ENCODE data around the gene TFAP2C.

Gene TFAP2C

DNA sequence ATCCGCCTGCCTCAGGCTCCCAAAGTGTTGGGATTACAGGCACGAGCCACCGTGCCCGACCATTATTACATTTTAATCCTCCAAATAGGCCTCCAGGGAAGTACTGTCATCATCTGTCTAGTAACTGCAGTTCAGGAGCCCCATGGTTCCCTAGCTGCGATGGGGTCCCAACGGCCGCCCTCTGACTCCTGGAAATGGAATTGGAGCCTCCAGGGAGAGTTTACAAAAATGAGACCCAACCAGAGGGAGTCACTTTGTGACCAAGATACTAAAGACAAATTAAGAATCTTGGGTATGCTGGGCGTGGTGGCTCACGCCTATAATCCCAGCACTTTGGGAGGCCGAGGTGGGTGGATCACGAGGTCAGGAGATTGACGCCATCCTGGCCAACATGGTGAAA lies 36.7 kb downstream of the TFAP2C start:
- H3K36me3 ChIP-seq (ENCODE audit: control insufficient read depth, insufficient read depth, low read length): no peaks in the 10 kb centered on the region
- no peak overlapping the region for H3K27ac ChIP-seq
- no peaks in the 10 kb centered on the region for H3K79me2 ChIP-seq
- no peaks in the 10 kb centered on the region for H3K9me3 ChIP-seq (ENCODE audit: control insufficient read depth, low read length)
- no peak for TF ChIP-seq CTCF (IDR thresholded peaks at IDR 0.05)
- H3K27me3 ChIP-seq (ENCODE audit: control insufficient read depth, insufficient read depth, low read length): no peaks in the 10 kb centered on the region
- no peak overlapping the region for H3K9ac ChIP-seq
- no peak overlapping the region for H2AFZ ChIP-seq
- H3K4me3 ChIP-seq (ENCODE audit: low read depth, low read length): no peak overlapping the region
- H3K4me1 ChIP-seq: no peaks in the 10 kb centered on the region
- H3K4me2 ChIP-seq (ENCODE audit: low read length): no peak overlapping the region

- Histone ChIP-seq H3K36me3 (ENCODE audit: control insufficient read depth, insufficient read depth, low read length) (no peaks in the 10 kb centered on the region), H2AFZ (no peak overlapping the region), H3K4me3 (ENCODE audit: low read depth, low read length) (no peak overlapping the region), H3K27ac (no peak overlapping the region), H3K79me2 (no peaks in the 10 kb centered on the region), H3K9ac (no peak overlapping the region), H3K4me1 (no peaks in the 10 kb centered on the region), H3K27me3 (ENCODE audit: control insufficient read depth, insufficient read depth, low read length) (no peaks in the 10 kb centered on the region), H3K9me3 (ENCODE audit: control insufficient read depth, low read length) (no peaks in the 10 kb centered on the region), H3K4me2 (ENCODE audit: low read length) (no peak overlapping the region)
- no peak for TF ChIP-seq CTCF (IDR thresholded peaks at IDR 0.05)
These were observed 44.3 kb downstream of the TFAP2C start for GRCh38 chr20:56673450-56673849.

GRCh38 chr20:56676001-56676400 lies 46.9 kb downstream of the TFAP2C start:
- H3K4me3 ChIP-seq (ENCODE audit: low read depth, low read length): no peak overlapping the region
- H3K9me3 ChIP-seq (ENCODE audit: control insufficient read depth, low read length): no peaks in the 10 kb centered on the region
- no peak overlapping the region for H3K9ac ChIP-seq
- H3K79me2 ChIP-seq: no peaks in the 10 kb centered on the region
- no peak overlapping the region for H3K27ac ChIP-seq
- no peak overlapping the region for H2AFZ ChIP-seq
- H3K4me2 ChIP-seq (ENCODE audit: low read length): no peak overlapping the region
- no peaks in the 10 kb centered on the region for H3K36me3 ChIP-seq (ENCODE audit: control insufficient read depth, insufficient read depth, low read length)
- no peaks in the 10 kb centered on the region for H3K4me1 ChIP-seq
- TF ChIP-seq CTCF (IDR thresholded peaks at IDR 0.05): no peak
- no peaks in the 10 kb centered on the region for H3K27me3 ChIP-seq (ENCODE audit: control insufficient read depth, insufficient read depth, low read length)

DNA sequence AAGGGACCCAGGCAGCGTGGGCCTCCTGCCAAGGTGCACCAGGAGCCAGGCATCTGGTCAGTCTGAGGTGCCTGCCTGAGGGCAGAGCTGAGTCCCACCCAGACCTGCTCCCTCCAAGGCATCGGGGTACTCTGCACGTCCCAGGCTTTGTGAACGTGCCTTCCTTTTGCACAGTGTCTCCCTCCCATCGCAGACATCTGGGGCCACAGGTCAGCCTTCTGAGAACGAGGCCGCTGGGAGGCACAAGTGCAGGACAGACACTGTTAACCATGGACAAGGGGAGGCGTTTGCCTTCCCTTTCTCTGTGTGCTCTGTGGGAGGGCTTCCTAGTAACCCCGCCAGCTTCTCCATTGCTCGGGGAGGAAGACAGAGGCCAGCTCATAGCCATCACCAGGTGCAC lies 47.6 kb downstream of the TFAP2C start:
- Histone ChIP-seq H3K9me3 (ENCODE audit: control insufficient read depth, low read length) (no peaks in the 10 kb centered on the region), H3K9ac (no peak overlapping the region), H2AFZ (no peak overlapping the region), H3K4me1 (no peaks in the 10 kb centered on the region), H3K4me2 (ENCODE audit: low read length) (no peak overlapping the region), H3K27ac (no peak overlapping the region), H3K79me2 (no peaks in the 10 kb centered on the region), H3K36me3 (ENCODE audit: control insufficient read depth, insufficient read depth, low read length) (no peaks in the 10 kb centered on the region), H3K4me3 (ENCODE audit: low read depth, low read length) (no peak overlapping the region), H3K27me3 (ENCODE audit: control insufficient read depth, insufficient read depth, low read length) (no peaks in the 10 kb centered on the region)
- no peak for TF ChIP-seq CTCF (IDR thresholded peaks at IDR 0.05)

DNA sequence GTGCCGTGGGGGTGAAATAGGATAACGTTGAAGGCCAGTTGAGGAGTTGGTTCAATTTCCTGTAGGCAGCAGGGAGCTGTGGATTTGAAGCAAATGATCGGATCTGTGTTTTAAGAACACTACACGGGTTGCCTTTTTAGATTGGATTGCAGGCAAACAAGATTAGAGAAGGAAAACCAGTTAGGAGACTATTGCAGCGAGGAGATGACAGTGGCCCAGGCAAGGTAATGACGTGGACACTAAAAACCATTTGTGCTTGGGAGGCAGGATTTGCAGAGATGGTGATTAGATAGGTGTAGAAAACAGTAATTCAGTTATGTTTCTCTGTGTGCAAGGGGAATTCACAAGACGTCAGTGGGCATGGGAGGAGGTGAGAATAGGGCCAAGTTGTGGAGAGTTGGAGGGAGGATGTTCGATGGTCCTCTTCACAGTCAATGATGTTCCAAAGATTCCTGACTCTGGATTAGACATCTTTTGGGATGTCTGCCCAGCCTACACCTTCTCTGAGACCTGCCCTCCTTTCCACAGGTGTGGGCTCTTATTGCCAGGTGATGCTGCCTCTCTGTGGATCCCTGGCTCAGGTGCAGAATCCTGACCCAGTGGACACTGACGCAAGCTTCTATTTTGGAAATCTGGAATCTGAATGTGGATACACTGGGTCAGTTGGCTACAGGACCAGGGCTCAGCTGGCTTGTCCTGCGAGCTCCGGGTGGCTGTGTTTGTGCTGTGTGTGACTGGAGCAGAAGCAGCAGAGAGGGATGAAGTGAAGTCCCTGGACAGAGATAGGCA lies 54.2 kb downstream of the TFAP2C start:
- H3K27me3 ChIP-seq (ENCODE audit: control insufficient read depth, insufficient read depth, low read length): no peaks in the 10 kb centered on the region
- no peak overlapping the region for H3K4me3 ChIP-seq (ENCODE audit: low read depth, low read length)
- no peak overlapping the region for H3K27ac ChIP-seq
- no peak overlapping the region for H3K4me2 ChIP-seq (ENCODE audit: low read length)
- no peak overlapping the region for H3K9ac ChIP-seq
- no peaks in the 10 kb centered on the region for H3K79me2 ChIP-seq
- no peaks in the 10 kb centered on the region for H3K36me3 ChIP-seq (ENCODE audit: control insufficient read depth, insufficient read depth, low read length)
- no peak overlapping the region for H2AFZ ChIP-seq
- H3K9me3 ChIP-seq (ENCODE audit: control insufficient read depth, low read length): no peaks in the 10 kb centered on the region
- TF ChIP-seq CTCF (IDR thresholded peaks at IDR 0.05): no peak
- H3K4me1 ChIP-seq: no peaks in the 10 kb centered on the region
